Measurements from ENCODE around the gene UFSP1. TPM values are rescaled to one million over a fixed set of nuclear protein-coding genes. Genes with fewer than 3 reads are reported as not detected.
A peak's percentile ranks its signal among the peaks of the same experiment; 100 is the strongest.

The UFSP1 gene
- total RNA-seq, 6 donors from 2014 or later, result 0.55 to 8.5 (median 4.8) TPM; not detected in 1

GRCh38 chr7:100891568-100892247 is 2.2 kb upstream of the UFSP1 start:
- WGBS, 2 donors, result 80% methylated on average over 8 of the region's 8 CpGs
- TF ChIP-seq EP300 (IDR thresholded peaks at IDR 0.05), result no peak
- no peak for TF ChIP-seq CTCF (IDR thresholded peaks at IDR 0.05)
- peak overlapping the region in 1 of 4 donors; percentile 80 for H3K4me3 ChIP-seq
- no peak for DNase-seq
- peaks cover 53 to 64% (median 61%) of the 10 kb centered on the region in 4 donors for H3K4me1 ChIP-seq
- peaks cover 0 to 25% (median 18%) of the 10 kb centered on the region in 4 donors for H3K27me3 ChIP-seq
- no peaks in the 10 kb centered on the region for H3K9me3 ChIP-seq
- H3K27ac ChIP-seq, result no peak overlapping the region
- H3K36me3 ChIP-seq, result peaks cover 2 to 20% (median 12%) of the 10 kb centered on the region in 4 donors
- ATAC-seq (ENCODE audit: low FRiP score in 2 of 2), result no peak

GRCh38 chr7:100890653-100891567 is 1.4 kb upstream of the UFSP1 start:
- Histone ChIP-seq H3K36me3 (peaks cover 10 to 27% (median 20%) of the 10 kb centered on the region in 4 donors), H3K27me3 (peaks cover 0 to 17% (median 11%) of the 10 kb centered on the region in 4 donors), H3K4me1 (peaks cover 45 to 56% (median 53%) of the 10 kb centered on the region in 4 donors), H3K4me3 (peak overlapping the region in 3 of 4 donors; percentile 71 to 80 (median 77)), H3K27ac (peak overlapping the region; percentile 84 to 95 (median 91)), H3K9me3 (no peaks in the 10 kb centered on the region)
- TF ChIP-seq CTCF (IDR thresholded peaks at IDR 0.05), result no peak
- no peak for TF ChIP-seq POLR2AphosphoS5 (IDR thresholded peaks at IDR 0.05)
- no peak for TF ChIP-seq POLR2A (IDR thresholded peaks at IDR 0.05)
- TF ChIP-seq EP300 (IDR thresholded peaks at IDR 0.05), result no peak
- ATAC-seq (ENCODE audit: low FRiP score in 2 of 2) (no peak), DNase-seq (peak in 1 of 2 donors; percentile 79)
- WGBS, 2 donors, result 21 to 29% methylated on average over 26 to 33 of the region's 43 CpGs

GRCh38 chr7:100888291-100888987 is 1.1 kb downstream of the UFSP1 start:
- DNase-seq (no peak), ATAC-seq (ENCODE audit: low FRiP score in 2 of 2) (no peak)
- H3K4me3 ChIP-seq, result peak overlapping the region in 3 of 4 donors; percentile 71 to 80 (median 77)
- H3K9me3 ChIP-seq, result no peaks in the 10 kb centered on the region
- peak overlapping the region; percentile 84 to 95 (median 91) for H3K27ac ChIP-seq
- TF ChIP-seq CTCF (IDR thresholded peaks at IDR 0.05), result no peak
- no peak for TF ChIP-seq EP300 (IDR thresholded peaks at IDR 0.05)
- no peak for TF ChIP-seq POLR2A (IDR thresholded peaks at IDR 0.05)
- no peak for TF ChIP-seq POLR2AphosphoS5 (IDR thresholded peaks at IDR 0.05)
- peaks cover 19 to 52% (median 44%) of the 10 kb centered on the region in 4 donors for H3K36me3 ChIP-seq
- WGBS, 2 donors, result 83 to 86% methylated on average over 18 of the region's 18 CpGs
- peaks cover 32 to 40% (median 37%) of the 10 kb centered on the region in 4 donors for H3K4me1 ChIP-seq
- H3K27me3 ChIP-seq, result peaks cover 0 to 4% (median 0%) of the 10 kb centered on the region in 4 donors

- WGBS, 2 donors, result 52% methylated on average over 18 to 21 of the region's 21 CpGs
- Histone ChIP-seq H3K9me3 (no peaks in the 10 kb centered on the region), H3K4me1 (peaks cover 32 to 40% (median 37%) of the 10 kb centered on the region in 4 donors), H3K36me3 (peaks cover 26 to 60% (median 52%) of the 10 kb centered on the region in 4 donors), H3K27me3 (peaks cover 0 to 4% (median 0%) of the 10 kb centered on the region in 4 donors), H3K4me3 (no peak overlapping the region), H3K27ac (peak overlapping the region; percentile 62 to 74 (median 66))
- ATAC-seq (ENCODE audit: low FRiP score in 2 of 2) (no peak), DNase-seq (peak in 1 of 2 donors; percentile 54)
- no peak for TF ChIP-seq EP300 (IDR thresholded peaks at IDR 0.05)
- no peak for TF ChIP-seq POLR2A (IDR thresholded peaks at IDR 0.05)
- no peak for TF ChIP-seq POLR2AphosphoS5 (IDR thresholded peaks at IDR 0.05)
These were observed 1.8 kb downstream of the UFSP1 start for GRCh38 chr7:100887516-100888290.
